ENCODE results near the gene SH3BGR.

The SH3BGR gene

GRCh38 chr21:39461419-39461818 is 9.6 kb downstream of the SH3BGR start:
- TF ChIP-seq, protein P1, sequence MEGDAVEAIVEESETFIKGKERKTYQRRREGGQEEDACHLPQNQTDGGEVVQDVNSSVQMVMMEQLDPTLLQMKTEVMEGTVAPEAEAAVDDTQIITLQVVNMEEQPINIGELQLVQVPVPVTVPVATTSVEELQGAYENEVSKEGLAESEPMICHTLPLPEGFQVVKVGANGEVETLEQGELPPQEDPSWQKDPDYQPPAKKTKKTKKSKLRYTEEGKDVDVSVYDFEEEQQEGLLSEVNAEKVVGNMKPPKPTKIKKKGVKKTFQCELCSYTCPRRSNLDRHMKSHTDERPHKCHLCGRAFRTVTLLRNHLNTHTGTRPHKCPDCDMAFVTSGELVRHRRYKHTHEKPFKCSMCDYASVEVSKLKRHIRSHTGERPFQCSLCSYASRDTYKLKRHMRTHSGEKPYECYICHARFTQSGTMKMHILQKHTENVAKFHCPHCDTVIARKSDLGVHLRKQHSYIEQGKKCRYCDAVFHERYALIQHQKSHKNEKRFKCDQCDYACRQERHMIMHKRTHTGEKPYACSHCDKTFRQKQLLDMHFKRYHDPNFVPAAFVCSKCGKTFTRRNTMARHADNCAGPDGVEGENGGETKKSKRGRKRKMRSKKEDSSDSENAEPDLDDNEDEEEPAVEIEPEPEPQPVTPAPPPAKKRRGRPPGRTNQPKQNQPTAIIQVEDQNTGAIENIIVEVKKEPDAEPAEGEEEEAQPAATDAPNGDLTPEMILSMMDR (IDR thresholded peaks at IDR 0.05; ENCODE audit: insufficient read depth, low read depth, low read length, missing control alignments): no peak
- no peak for DNase-seq (ENCODE audit: low read depth)
- H3K4me3 ChIP-seq (ENCODE audit: low read length): no peak overlapping the region

GRCh38 chr21:39463308-39463707 is 11.5 kb downstream of the SH3BGR start:
- TF ChIP-seq, protein P1 (IDR thresholded peaks at IDR 0.05; ENCODE audit: insufficient read depth, low read depth, low read length, missing control alignments): no peak
- H3K4me3 ChIP-seq (ENCODE audit: low read length): no peak overlapping the region
- DNase-seq (ENCODE audit: low read depth): no peak

DNA sequence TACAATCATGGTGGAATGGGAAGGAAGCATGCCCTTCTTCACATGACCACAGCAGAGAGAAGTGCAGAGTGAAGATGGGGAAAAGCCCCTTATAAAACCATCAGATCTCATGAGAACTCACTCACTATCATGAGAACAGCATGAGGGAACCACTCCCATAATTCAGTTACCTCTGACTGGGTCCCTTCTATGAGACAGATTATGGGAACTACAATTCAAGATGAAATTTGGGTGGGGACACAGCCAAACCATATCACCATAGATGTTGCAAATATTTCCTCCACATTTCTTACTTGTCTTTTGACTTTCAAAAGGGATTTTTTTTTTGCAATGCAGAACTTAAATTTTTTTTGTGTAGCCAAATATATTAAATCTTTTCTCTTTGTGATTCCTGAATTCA is 14.8 kb downstream of the SH3BGR start:
- TF ChIP-seq, protein P1 (IDR thresholded peaks at IDR 0.05; ENCODE audit: insufficient read depth, low read depth, low read length, missing control alignments): no peak
- H3K4me3 ChIP-seq (ENCODE audit: low read length): no peak overlapping the region
- DNase-seq (ENCODE audit: low read depth): no peak

DNA sequence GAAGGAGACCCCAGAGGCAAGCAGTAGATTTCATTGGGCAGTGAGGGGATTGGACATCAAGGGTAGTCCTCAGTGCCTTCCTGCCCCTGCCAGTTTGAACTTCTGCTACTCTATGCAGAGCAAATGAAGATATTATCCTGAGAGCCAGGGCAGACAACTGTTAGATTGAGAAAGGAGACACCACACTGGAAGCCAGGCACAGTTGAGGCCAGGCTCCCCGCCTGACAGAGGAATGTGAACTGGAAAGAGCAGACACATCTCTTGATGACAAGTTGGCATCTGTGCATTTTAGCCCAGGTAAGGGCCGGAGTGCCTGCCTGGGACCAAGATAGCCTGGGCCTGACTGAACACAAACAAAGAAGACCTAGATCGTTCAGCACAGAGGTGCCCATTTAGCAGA is 16.0 kb downstream of the SH3BGR start:
- H3K4me3 ChIP-seq (ENCODE audit: low read length): no peak overlapping the region
- TF ChIP-seq, protein P1 (IDR thresholded peaks at IDR 0.05; ENCODE audit: insufficient read depth, low read depth, low read length, missing control alignments): no peak
- no peak for DNase-seq (ENCODE audit: low read depth)

DNA sequence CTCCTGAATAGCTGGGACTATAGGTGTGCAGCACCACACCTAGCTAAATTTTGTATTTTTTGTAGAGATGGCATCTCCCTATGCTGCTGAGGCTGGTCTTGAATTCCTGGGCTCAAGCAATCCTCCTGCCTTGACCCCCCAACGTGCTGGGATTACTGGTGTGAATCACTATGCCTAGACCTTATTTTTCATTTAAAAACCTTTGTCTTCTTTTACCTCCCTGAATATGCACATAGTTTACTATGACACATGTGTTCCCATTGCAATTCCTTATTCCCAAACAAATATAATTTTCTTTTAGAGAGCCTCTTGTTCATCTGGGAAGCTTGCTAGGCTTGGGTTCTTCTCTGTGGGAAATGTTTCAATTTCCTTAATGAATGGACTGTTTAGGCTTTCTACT is 16.8 kb downstream of the SH3BGR start:
- TF ChIP-seq, protein P1 (IDR thresholded peaks at IDR 0.05; ENCODE audit: insufficient read depth, low read depth, low read length, missing control alignments): no peak
- DNase-seq (ENCODE audit: low read depth): no peak
- no peak overlapping the region for H3K4me3 ChIP-seq (ENCODE audit: low read length)

DNA sequence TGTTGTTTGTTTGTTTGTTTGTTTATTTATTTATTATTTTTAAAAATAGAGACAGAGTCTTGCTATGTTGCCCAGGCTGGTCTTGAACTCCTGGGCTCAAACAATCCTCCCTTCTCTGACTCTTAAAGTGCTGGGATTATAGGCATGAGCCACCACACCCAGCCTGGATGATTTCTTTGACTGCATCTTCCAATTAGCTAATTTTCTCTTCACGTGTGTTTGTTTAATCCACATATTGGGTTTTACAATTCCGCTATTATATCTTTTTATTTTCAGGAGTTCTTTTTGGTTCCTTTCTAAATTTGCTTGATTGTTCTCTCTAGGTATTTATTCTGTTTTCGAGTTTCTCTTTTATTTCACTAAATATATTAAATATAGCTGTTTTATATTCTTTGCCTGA is 19.8 kb downstream of the SH3BGR start:
- no peak overlapping the region for H3K4me3 ChIP-seq (ENCODE audit: low read length)
- TF ChIP-seq, protein P1 (IDR thresholded peaks at IDR 0.05; ENCODE audit: insufficient read depth, low read depth, low read length, missing control alignments): no peak
- DNase-seq (ENCODE audit: low read depth): no peak

GRCh38 chr21:39472786-39473185 is 21.0 kb downstream of the SH3BGR start:
- TF ChIP-seq, protein P1 (IDR thresholded peaks at IDR 0.05; ENCODE audit: insufficient read depth, low read depth, low read length, missing control alignments): no peak
- no peak overlapping the region for H3K4me3 ChIP-seq (ENCODE audit: low read length)
- DNase-seq (ENCODE audit: low read depth): no peak
